Measurements from ENCODE around the gene TMEM161B.
"Not testable (repeated sequence)": the region's sequence is repeated elsewhere in the genome, so short reads cannot be mapped to it uniquely, and the experiment has no call there.

The TMEM161B gene

GRCh38 chr5:88177486-88177885 is 91.2 kb downstream of the TMEM161B start:
- DNase-seq, result not testable (repeated sequence)

GRCh38 chr5:88172847-88173758 is 95.5 kb downstream of the TMEM161B start:
- DNase-seq, result no peak

- no peak for DNase-seq
Observed at GRCh38 chr5:88159591-88159990, 109.1 kb downstream of the TMEM161B start.

GRCh38 chr5:88158056-88158455 is 110.6 kb downstream of the TMEM161B start:
- DNase-seq, result no peak

- no peak for DNase-seq
Observed at GRCh38 chr5:88154891-88155290, 113.8 kb downstream of the TMEM161B start.

GRCh38 chr5:88150747-88151146 is 117.9 kb downstream of the TMEM161B start:
- DNase-seq, result no peak

GRCh38 chr5:88145611-88146467 is 122.8 kb downstream of the TMEM161B start:
- no peak for DNase-seq

- DNase-seq, result no peak
Observed at GRCh38 chr5:88145221-88145610, 123.4 kb downstream of the TMEM161B start.
